ENCODE data around the gene ITGAL. TPM values are rescaled to one million over a fixed set of nuclear protein-coding genes. Genes with fewer than 3 reads are reported as not detected.
A peak's percentile ranks its signal among the peaks of the same experiment; 100 is the strongest.

Gene ITGAL
- total and polyA plus RNA-seq, 2 of the 13 experiments (the other 11 are each of a cell fraction or from before 2014, with no cell fraction given) = 0.86 to 1.2 TPM

DNA sequence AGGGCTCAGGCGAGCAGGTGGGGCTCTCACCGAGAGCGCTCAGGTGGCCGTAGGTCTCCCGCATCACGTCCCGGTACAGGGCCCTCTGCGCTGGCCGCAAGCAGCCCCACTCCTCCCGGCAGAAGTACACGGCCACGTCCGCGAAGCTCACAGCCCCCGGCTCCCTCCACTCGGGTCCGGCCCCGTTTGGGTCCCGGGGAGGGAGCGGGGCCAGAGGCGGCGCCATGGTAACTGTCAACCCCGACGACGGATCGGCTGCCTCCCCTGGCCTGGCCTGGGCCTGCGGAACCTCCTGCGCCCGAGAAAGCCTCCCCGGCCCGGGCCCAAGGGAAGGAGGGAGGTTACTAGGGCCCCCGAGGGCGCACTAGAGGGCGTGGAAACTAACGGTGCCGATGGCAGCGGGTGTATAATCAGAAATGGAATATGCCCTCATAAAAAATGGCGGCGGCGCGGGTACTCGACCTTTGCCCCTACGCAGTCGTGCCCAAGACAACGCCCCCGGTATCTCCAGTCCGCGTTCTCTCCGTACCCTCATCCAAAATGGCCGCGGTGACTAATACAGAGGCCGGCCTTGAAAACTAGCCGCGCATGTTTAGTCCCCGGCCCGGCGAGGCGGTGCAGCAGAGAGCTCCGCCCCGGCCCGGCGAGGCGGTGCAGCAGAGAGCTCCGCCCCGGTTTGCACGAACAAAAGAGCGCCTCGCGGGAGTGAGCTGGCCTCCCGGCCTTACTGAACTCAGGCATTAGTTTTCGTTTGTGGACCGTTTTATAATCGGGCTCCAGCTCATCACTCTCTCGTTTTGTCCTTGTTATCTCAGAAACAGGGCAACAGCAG lies 85.6 kb downstream of the ITGAL start, which contains the start of gene ZNF764 (continued):
- TF ChIP-seq, protein P1, sequence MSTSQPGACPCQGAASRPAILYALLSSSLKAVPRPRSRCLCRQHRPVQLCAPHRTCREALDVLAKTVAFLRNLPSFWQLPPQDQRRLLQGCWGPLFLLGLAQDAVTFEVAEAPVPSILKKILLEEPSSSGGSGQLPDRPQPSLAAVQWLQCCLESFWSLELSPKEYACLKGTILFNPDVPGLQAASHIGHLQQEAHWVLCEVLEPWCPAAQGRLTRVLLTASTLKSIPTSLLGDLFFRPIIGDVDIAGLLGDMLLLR (CRISPR knock-in tag; IDR thresholded peaks at IDR 0.05) = peak; percentile 35; the same call in 1 of the 2 replicates
- TF ChIP-seq ZSCAN21 (CRISPR knock-in tag; IDR thresholded peaks at IDR 0.05; ENCODE audit: borderline replicate concordance) (peak; percentile 62), MIER3 (CRISPR knock-in tag; IDR thresholded peaks at IDR 0.05; ENCODE audit: borderline replicate concordance) (no peak; the same call in none of the 2 replicates), ZNF552 (CRISPR knock-in tag; IDR thresholded peaks at IDR 0.05; ENCODE audit: borderline replicate concordance) (no peak; the same call in 1 of the 2 replicates), PAWR (CRISPR knock-in tag; IDR thresholded peaks at IDR 0.05; ENCODE audit: borderline replicate concordance) (no peak), ZSCAN9 (CRISPR knock-in tag; IDR thresholded peaks at IDR 0.05; ENCODE audit: borderline replicate concordance) (no peak), ARNT (IDR thresholded peaks at IDR 0.05) (no peak), CBFB (CRISPR knock-in tag; IDR thresholded peaks at IDR 0.05) (no peak; the same call in 1 of the 2 replicates), CBX1 (IDR thresholded peaks at IDR 0.05; ENCODE audit: low read depth) (peak; percentile 78), RFXAP (CRISPR knock-in tag; IDR thresholded peaks at IDR 0.05; ENCODE audit: borderline replicate concordance) (0 out of 2 replicates have a peak, but pooled peaks have one; percentile 73), PAX8 (CRISPR knock-in tag; IDR thresholded peaks at IDR 0.05; ENCODE audit: borderline replicate concordance) (0 out of 2 replicates have a peak, but pooled peaks have one; percentile 74), RBAK (CRISPR knock-in tag; IDR thresholded peaks at IDR 0.05) (peak; percentile 69; the same call in 1 of the 2 replicates)
- TF ChIP-seq, protein P2, sequence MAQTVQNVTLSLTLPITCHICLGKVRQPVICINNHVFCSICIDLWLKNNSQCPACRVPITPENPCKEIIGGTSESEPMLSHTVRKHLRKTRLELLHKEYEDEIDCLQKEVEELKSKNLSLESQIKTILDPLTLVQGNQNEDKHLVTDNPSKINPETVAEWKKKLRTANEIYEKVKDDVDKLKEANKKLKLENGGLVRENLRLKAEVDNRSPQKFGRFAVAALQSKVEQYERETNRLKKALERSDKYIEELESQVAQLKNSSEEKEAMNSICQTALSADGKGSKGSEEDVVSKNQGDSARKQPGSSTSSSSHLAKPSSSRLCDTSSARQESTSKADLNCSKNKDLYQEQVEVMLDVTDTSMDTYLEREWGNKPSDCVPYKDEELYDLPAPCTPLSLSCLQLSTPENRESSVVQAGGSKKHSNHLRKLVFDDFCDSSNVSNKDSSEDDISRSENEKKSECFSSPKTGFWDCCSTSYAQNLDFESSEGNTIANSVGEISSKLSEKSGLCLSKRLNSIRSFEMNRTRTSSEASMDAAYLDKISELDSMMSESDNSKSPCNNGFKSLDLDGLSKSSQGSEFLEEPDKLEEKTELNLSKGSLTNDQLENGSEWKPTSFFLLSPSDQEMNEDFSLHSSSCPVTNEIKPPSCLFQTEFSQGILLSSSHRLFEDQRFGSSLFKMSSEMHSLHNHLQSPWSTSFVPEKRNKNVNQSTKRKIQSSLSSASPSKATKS (CRISPR knock-in tag; IDR thresholded peaks at IDR 0.05) = no peak; the same call in 1 of the 2 replicates
- TF ChIP-seq, protein P3, sequence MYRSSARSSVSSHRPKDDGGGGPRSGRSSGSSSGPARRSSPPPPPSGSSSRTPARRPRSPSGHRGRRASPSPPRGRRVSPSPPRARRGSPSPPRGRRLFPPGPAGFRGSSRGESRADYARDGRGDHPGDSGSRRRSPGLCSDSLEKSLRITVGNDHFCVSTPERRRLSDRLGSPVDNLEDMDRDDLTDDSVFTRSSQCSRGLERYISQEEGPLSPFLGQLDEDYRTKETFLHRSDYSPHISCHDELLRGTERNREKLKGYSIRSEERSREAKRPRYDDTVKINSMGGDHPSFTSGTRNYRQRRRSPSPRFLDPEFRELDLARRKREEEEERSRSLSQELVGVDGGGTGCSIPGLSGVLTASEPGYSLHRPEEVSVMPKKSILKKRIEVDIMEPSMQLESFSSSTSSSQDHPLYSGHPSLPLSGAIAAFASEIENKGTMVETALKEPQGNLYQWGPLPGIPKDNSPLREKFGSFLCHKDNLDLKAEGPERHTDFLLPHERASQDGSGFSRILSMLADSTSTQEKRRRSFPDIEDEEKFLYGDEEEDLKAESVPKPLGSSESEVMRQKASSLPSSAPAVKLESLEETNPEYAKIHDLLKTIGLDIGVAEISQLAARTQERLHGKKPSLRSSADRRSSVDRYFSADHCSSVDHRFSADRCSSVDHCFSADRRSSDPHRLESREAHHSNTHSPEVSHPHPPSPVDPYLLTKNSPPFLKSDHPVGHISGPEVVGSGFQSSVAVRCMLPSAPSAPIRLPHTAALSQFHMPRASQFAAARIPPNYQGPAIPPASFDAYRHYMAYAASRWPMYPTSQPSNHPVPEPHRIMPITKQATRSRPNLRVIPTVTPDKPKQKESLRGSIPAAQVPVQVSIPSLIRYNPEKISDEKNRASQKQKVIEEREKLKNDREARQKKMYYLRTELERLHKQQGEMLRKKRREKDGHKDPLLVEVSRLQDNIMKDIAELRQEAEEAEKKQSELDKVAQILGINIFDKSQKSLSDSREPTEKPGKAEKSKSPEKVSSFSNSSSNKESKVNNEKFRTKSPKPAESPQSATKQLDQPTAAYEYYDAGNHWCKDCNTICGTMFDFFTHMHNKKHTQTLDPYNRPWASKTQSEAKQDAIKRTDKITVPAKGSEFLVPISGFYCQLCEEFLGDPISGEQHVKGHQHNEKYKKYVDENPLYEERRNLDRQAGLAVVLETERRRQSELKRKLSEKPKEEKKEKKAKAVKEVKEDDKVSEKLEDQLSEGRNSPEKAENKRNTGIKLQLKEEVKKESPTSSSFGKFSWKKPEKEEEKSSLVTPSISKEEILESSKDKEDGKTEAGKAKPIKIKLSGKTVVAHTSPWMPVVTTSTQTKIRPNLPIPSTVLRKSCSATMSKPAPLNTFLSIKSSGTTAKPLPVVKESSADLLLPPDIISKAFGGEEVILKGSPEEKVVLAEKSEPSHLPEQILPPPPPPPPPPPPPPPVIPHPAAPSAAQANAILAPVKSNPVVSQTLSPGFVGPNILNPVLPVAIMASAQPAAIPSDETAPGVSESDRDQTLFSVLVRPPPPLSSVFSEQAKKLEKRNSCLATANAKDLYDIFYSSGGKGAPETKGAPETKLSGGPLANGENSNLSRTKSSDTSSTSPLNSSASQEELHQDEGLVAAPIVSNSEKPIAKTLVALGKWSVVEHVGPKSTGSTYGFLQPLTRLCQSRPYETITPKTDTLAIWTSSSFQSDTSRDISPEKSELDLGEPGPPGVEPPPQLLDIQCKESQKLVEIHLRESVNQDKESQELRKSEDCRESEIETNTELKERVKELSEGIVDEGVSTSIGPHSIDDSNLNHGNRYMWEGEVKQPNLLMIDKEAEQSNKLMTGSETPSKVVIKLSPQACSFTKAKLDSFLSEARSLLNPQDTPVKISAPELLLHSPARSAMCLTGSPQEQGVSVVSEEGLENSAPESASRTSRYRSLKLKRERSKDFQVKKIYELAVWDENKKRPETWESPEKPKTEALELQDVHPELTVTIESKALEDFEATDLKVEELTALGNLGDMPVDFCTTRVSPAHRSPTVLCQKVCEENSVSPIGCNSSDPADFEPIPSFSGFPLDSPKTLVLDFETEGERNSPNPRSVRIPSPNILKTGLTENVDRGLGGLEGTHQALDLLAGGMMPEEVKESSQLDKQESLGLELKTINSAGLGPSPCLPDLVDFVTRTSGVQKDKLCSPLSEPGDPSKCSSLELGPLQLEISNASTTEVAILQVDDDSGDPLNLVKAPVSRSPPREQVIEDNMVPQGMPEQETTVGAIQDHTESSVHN (CRISPR knock-in tag; IDR thresholded peaks at IDR 0.05) = 0 out of 2 replicates have a peak, but pooled peaks have one; percentile 61
- TF ChIP-seq, protein P4, sequence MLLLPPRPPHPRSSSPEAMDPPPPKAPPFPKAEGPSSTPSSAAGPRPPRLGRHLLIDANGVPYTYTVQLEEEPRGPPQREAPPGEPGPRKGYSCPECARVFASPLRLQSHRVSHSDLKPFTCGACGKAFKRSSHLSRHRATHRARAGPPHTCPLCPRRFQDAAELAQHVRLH (CRISPR knock-in tag; IDR thresholded peaks at IDR 0.05; ENCODE audit: borderline replicate concordance, low read depth) = peak; percentile 80; the same call in 1 of the 2 replicates
